H1 (cell line): ENCODE measurements around the gene MPHOSPH9. TPM values are rescaled to one million over a fixed set of nuclear protein-coding genes. Genes with fewer than 3 reads are reported as not detected.

Source experiments
- CTCF ChIA-PET: fragments of 300-600 bp; sonication (Branson Sonifier 250); formaldehyde crosslinking; loops from one replicate; lab custom pipeline; 2021; ENCODE audit not compliant: partially characterized antibody; lab: Charles Lee
- POLR2A ChIA-PET: fragments of 300-600 bp; sonication (Branson Sonifier 250); formaldehyde crosslinking; loops from one replicate; lab custom pipeline; 2021; ENCODE audit warnings: inconsistent platforms; ENCODE audit not compliant: partially characterized antibody; lab: Charles Lee
- DNase-seq, 2 experiments: peaks; one replicate each; pipeline versions ENCODE4 v3.0.0 to v3.0.0-alpha.2; 2010 to 2022; ENCODE audit warnings: low spot score in 2 of 2, low read depth in 1 of 2, mixed read lengths in 1 of 2
- FAIRE-seq: peaks from 2 replicates; lab custom pipeline; 2011; peaks lifted over from hg19 to GRCh38; lab: Jason Lieb, UNC
- H2AFZ ChIP-seq: 2 replicates; pipeline ENCODE4 v1.8.1; 2012; ENCODE audit warnings: low read length, inconsistent platforms
- H2AK5ac ChIP-seq: 2 replicates; pipeline ENCODE4 v1.6.1; 2013; ENCODE audit warnings: low read depth, low read length
- H2BK120ac ChIP-seq: replicated peaks from 2 replicates; pipeline ENCODE3; 2013; ENCODE audit warnings: low read depth, low read length, inconsistent platforms
- H2BK12ac ChIP-seq: 2 replicates; pipeline ENCODE4 v1.6.1; 2013; ENCODE audit warnings: low read depth, low read length
- H2BK15ac ChIP-seq: 2 replicates; pipeline ENCODE4 v1.6.1; 2013; ENCODE audit warnings: low read length
- H2BK20ac ChIP-seq: 2 replicates; pipeline ENCODE4 v1.6.1; 2013; ENCODE audit warnings: low read length
- H2BK5ac ChIP-seq: 2 replicates; pipeline ENCODE4 v1.6.1; 2013; ENCODE audit warnings: low read depth, low read length
- H3K14ac ChIP-seq: 2 replicates; pipeline ENCODE4 v1.6.1; 2013; ENCODE audit warnings: inconsistent platforms; ENCODE audit not compliant: insufficient read length
- H3K18ac ChIP-seq: 2 replicates; pipeline ENCODE4 v1.6.1; 2013; ENCODE audit warnings: low read length; ENCODE audit errors: extremely low read depth
- H3K23ac ChIP-seq: 2 replicates; pipeline ENCODE4 v1.6.1; 2013; ENCODE audit warnings: inconsistent platforms; ENCODE audit not compliant: insufficient read length
- H3K23me2 ChIP-seq: 2 replicates; pipeline ENCODE4 v1.6.1; 2013; ENCODE audit warnings: low read depth, low read length
- H3K27ac ChIP-seq: 2 replicates; pipeline ENCODE4 v1.6.1; 2011; ENCODE audit warnings: low read depth, low read length, inconsistent platforms
- H3K27me3 ChIP-seq, 4 experiments: replicated peaks in 1 of 4; 1 replicate in 1 of 4; 2 replicates in 3 of 4; pipeline versions ENCODE4 v1.6.1 to v1.8.1; 2011 to 2013; ENCODE audit warnings: low read length in 3 of 4, mild to moderate bottlenecking in 3 of 4, inconsistent platforms in 2 of 4, mixed read lengths in 2 of 4, moderate library complexity in 1 of 4; ENCODE audit not compliant: control insufficient read depth in 3 of 4, insufficient read depth in 3 of 4; ENCODE audit errors: extremely low read depth in 1 of 4
- H3K36me3 ChIP-seq, 4 experiments: 2 replicates each; pipeline versions ENCODE4 v1.6.1 to v1.8.1; 2011 to 2013; ENCODE audit warnings: mild to moderate bottlenecking in 4 of 4, low read length in 3 of 4, moderate library complexity in 2 of 4, control low read depth in 1 of 4, inconsistent platforms in 1 of 4; ENCODE audit not compliant: insufficient read depth in 4 of 4, control insufficient read depth in 2 of 4
- H3K4ac ChIP-seq: replicated peaks from 2 replicates; pipeline ENCODE3; 2013; ENCODE audit warnings: low read length, low read depth, mixed read lengths, inconsistent platforms; ENCODE audit not compliant: insufficient read length
- H3K4me1 ChIP-seq, 4 experiments: replicated peaks in 1 of 4; 1 replicate in 1 of 4; 2 replicates in 3 of 4; pipeline versions ENCODE4 v1.6.1 to v1.8.1; 2011 to 2013; ENCODE audit warnings: low read length in 3 of 4, inconsistent platforms in 2 of 4, mixed read lengths in 1 of 4; ENCODE audit not compliant: insufficient read depth in 4 of 4, control insufficient read depth in 3 of 4
- H3K4me2 ChIP-seq, 2 experiments: 2 replicates each; pipeline versions ENCODE4 v1.6.1 to v1.8.1; 2011 to 2013; ENCODE audit warnings: low read depth in 2 of 2, low read length in 2 of 2, control low read depth in 1 of 2, inconsistent platforms in 1 of 2, mild to moderate bottlenecking in 1 of 2; ENCODE audit not compliant: insufficient read depth in 1 of 2
- H3K4me3 ChIP-seq, 4 experiments: fragments of 200-600, 300-600 bp in 1 of 4; sonication (generic), shearing (Covaris generic), sonication (Bioruptor Twin) in 1 of 4; 2 replicates each; pipeline versions ENCODE4 v1.5.1 to v1.8.1; 2011 to 2016; ENCODE audit warnings: low read length in 4 of 4, low read depth in 3 of 4, control low read depth in 2 of 4, inconsistent platforms in 2 of 4, mild to moderate bottlenecking in 2 of 4, mixed read lengths in 1 of 4, moderate library complexity in 1 of 4; ENCODE audit not compliant: insufficient read depth in 2 of 4; ENCODE audit errors: extremely low read depth in 1 of 4
- H3K56ac ChIP-seq: replicated peaks from 2 replicates; pipeline ENCODE3; 2013; ENCODE audit warnings: low read depth, mild to moderate bottlenecking, mixed read lengths, low read length, inconsistent platforms; ENCODE audit not compliant: insufficient read length
- H3K79me1 ChIP-seq: 2 replicates; pipeline ENCODE4 v1.6.1; 2013; ENCODE audit warnings: low read depth, low read length, control low read depth
- H3K79me2 ChIP-seq, 2 experiments: 2 replicates each; pipeline versions ENCODE4 v1.6.1 to v1.8.1; 2012 to 2013; ENCODE audit warnings: low read length in 2 of 2, mild to moderate bottlenecking in 2 of 2, inconsistent platforms in 1 of 2; ENCODE audit not compliant: insufficient read depth in 2 of 2, control insufficient read depth in 1 of 2
- H3K9ac ChIP-seq, 4 experiments: replicated peaks in 1 of 4; 1 replicate in 1 of 4; 2 replicates in 3 of 4; pipeline versions ENCODE4 v1.6.1 to v1.8.1; 2011 to 2013; ENCODE audit warnings: low read depth in 3 of 4, low read length in 3 of 4, control low read depth in 2 of 4, mild to moderate bottlenecking in 2 of 4, moderate library complexity in 2 of 4, inconsistent platforms in 1 of 4; ENCODE audit errors: extremely low read depth in 1 of 4
- H3K9me3 ChIP-seq, 2 experiments: 2 replicates each; pipeline versions ENCODE4 v1.6.1 to v1.8.1; 2012 to 2013; ENCODE audit warnings: mild to moderate bottlenecking in 2 of 2, moderate library complexity in 2 of 2, control low read depth in 1 of 2, inconsistent platforms in 1 of 2, low read depth in 1 of 2, low read length in 1 of 2, mixed read lengths in 1 of 2; ENCODE audit not compliant: insufficient read depth in 2 of 2
- H4K20me1 ChIP-seq, 2 experiments: replicated peaks in 1 of 2; 2 replicates each; pipeline versions ENCODE3 to v1.8.1; 2011 to 2013; ENCODE audit warnings: inconsistent platforms in 2 of 2, low read length in 2 of 2, mild to moderate bottlenecking in 1 of 2; ENCODE audit not compliant: insufficient read depth in 2 of 2, control insufficient read depth in 1 of 2
- H4K5ac ChIP-seq: 2 replicates; pipeline ENCODE4 v1.6.1; 2013; ENCODE audit warnings: low read length, low read depth, mixed read lengths, inconsistent platforms; ENCODE audit not compliant: insufficient read length
- H4K8ac ChIP-seq: 2 replicates; pipeline ENCODE4 v1.8.0; 2013; ENCODE audit warnings: mild to moderate bottlenecking, moderate library complexity, low read length, inconsistent platforms; ENCODE audit not compliant: insufficient read depth; ENCODE audit errors: extremely low read depth
- H4K91ac ChIP-seq: replicated peaks from 2 replicates; pipeline ENCODE3; 2013; ENCODE audit warnings: low read length, mixed read lengths, inconsistent platforms; ENCODE audit not compliant: insufficient read length
- ASH2L ChIP-seq: fragments of 200-600, 300-600 bp; sonication (generic); IDR thresholded peaks from one replicate; pipeline ENCODE4 v1.7.1; 2017; ENCODE audit warnings: low read length
- KDM1A ChIP-seq: fragments of 200-600, 300-600 bp; sonication (generic); IDR thresholded peaks from 2 replicates; pipeline ENCODE4 v1.7.1; 2016; ENCODE audit warnings: mild to moderate bottlenecking, low read length, borderline replicate concordance
- KDM5A ChIP-seq: fragments of 200-600 bp; IDR thresholded peaks from 2 replicates; pipeline ENCODE4 v1.7.1; 2012; ENCODE audit warnings: mild to moderate bottlenecking, low read length, inconsistent platforms, mixed read lengths
- POLR2A ChIP-seq, 2 experiments: IDR thresholded peaks; 1 replicate in 1 of 2; 2 replicates in 1 of 2; pipeline ENCODE4 v1.6.1; 2011; ENCODE audit warnings: low read depth in 2 of 2, low read length in 2 of 2, mild to moderate bottlenecking in 2 of 2; ENCODE audit errors: control extremely low read depth in 1 of 2
- POU5F1 ChIP-seq: IDR thresholded peaks from 2 replicates; pipeline ENCODE4 v1.6.1; 2011; ENCODE audit warnings: low read depth, mild to moderate bottlenecking, low read length, moderate library complexity
- RNF2 ChIP-seq: fragments of 200-900, 300-1000 bp; sonication (generic); IDR thresholded peaks from 2 replicates; pipeline ENCODE4 v1.7.1; 2016; ENCODE audit warnings: borderline replicate concordance, low read depth, mild to moderate bottlenecking, antibody characterized with exemption, low read length; ENCODE audit not compliant: poor library complexity, severe bottlenecking; ENCODE audit errors: missing control alignments
- SP4 ChIP-seq: IDR thresholded peaks from 2 replicates; pipeline ENCODE4 v1.6.1; 2012; ENCODE audit warnings: low read length, inconsistent platforms
- YY1 ChIP-seq: IDR thresholded peaks from 2 replicates; pipeline ENCODE4 v1.6.1; 2011; ENCODE audit warnings: low read depth, mild to moderate bottlenecking, low read length
- WGBS, 2 experiments: shearing (Covaris generic) in 1 of 2; methylation state at CpG; one replicate each; pipeline versions ENCODE4 v1.1.6 to v1.1.7; 2013 to 2015; ENCODE audit warnings: low lambda C conversion rate in 2 of 2, mixed read lengths in 2 of 2, inconsistent platforms in 1 of 2, low coverage in 1 of 2, missing lambda C conversion rate in 1 of 2; ENCODE audit not compliant: insufficient replicate concordance in 2 of 2, insufficient coverage in 1 of 2, insufficient read length in 1 of 2; ENCODE audit errors: extremely low coverage in 1 of 2, missing lambda C conversion rate in 1 of 2; 5-methylcytosine and 5-hydroxymethylcytosine counted together
- polyA plus RNA-seq, 7 experiments: library from polyadenylated mRNA; depleted of rRNA in 3 of 7; stranded (reverse) in 5 of 7; unstranded in 2 of 7; fragments of >200 nt in 5 of 7; fragments of 200-250 nt in 2 of 7; gene quantifications; 1 replicate in 5 of 7; 2 replicates in 1 of 7; 4 replicates in 1 of 7; pipeline versions ENCODE4 v1.2.1 to v1.2.3, GENCODE V29; 2011 to 2013; ENCODE audit warnings: missing spikeins in 2 of 7, mixed read lengths in 2 of 7
- total RNA-seq: library from RNA; stranded (reverse); fragmentation: NEBNext Ultra II Directional; extraction: Animal tissue kit (Norgen Biotek cat#: 25700); gene quantifications from 2 replicates; pipeline ENCODE4 v1.2.1, GENCODE V29; 2021
- TF ChIP-seq, protein P1 (sequence below), 3 experiments: IDR thresholded peaks; 1 replicate in 2 of 3; 2 replicates in 1 of 3; pipeline versions ENCODE4 v1.5.1 to v1.6.1; 2011; ENCODE audit warnings: low read length in 3 of 3, mild to moderate bottlenecking in 3 of 3, inconsistent platforms in 2 of 3, low read depth in 1 of 3, moderate library complexity in 1 of 3; ENCODE audit not compliant: insufficient read depth in 1 of 3; ENCODE audit errors: control extremely low read depth in 1 of 3
- TF ChIP-seq, protein P2 (sequence below): IDR thresholded peaks from 2 replicates; pipeline ENCODE4 v1.6.1; 2011; ENCODE audit warnings: low read length, improper control_type of control experiment

The MPHOSPH9 gene
- total and polyA plus RNA-seq, 2 of the 8 experiments (the other 6 are each of a cell fraction or from before 2014, with no cell fraction given) = 8.8 to 48.8 TPM

DNA sequence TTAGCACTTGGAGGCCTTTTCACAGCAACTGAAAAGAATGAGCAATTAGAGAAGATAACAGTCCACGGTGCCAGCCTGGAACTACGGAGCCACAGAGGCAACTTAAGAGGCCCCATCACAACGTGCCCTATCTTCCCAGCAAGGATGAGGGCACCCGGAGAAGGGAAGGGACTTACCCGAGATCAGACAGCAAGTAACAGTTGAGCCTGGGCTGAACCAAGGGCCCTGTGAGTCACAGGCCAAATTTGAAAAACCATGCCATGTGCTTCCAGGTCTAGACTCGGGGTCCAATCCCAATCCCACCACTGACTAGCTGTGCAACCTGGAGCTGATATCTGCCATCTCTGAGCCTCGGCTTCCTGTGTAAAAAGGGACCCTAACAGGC, 124.3 kb downstream of the MPHOSPH9 start:
- H3K79me2 ChIP-seq = no peaks in the 10 kb centered on the region
- FAIRE-seq (no peak), DNase-seq (no peak)
- no peaks in the 10 kb centered on the region for H3K79me1 ChIP-seq
- no peak overlapping the region for H3K18ac ChIP-seq
- no peak overlapping the region for H4K5ac ChIP-seq
- ChIA-PET CTCF (interaction anchor here (1.0 to 1.8 kb wide), 3 partner anchors 20 to 65 kb away, joined by 3 to 5 read pairs (median 3); no protein-coding TSS in a partner anchor), POLR2A (interaction anchor here (0.6 kb wide), 1 partner anchor 715 kb away, joined by 3 read pairs; no protein-coding TSS in a partner anchor)
- no peaks in the 10 kb centered on the region for H3K36me3 ChIP-seq
- H3K56ac ChIP-seq = no peak overlapping the region
- peaks cover 4 to 15% (median 9%) of the 10 kb centered on the region in 4 experiments; a peak in 5 of 7 replicates for H3K4me1 ChIP-seq
- H4K8ac ChIP-seq = no peak overlapping the region
- 90% methylated on average over 7 of the region's 7 CpGs; no CpG with 5 or more reads in 1 of the 2 experiments for WGBS, 2 experiments
- H3K23ac ChIP-seq = no peak overlapping the region
- no peaks in the 10 kb centered on the region; a peak in 1 of 7 replicates for H3K27me3 ChIP-seq
- no peak overlapping the region for H3K27ac ChIP-seq
- H2BK15ac ChIP-seq = no peak overlapping the region
- no peak overlapping the region for H3K4ac ChIP-seq
- no peak overlapping the region for H3K4me3 ChIP-seq
- no peak overlapping the region for H3K14ac ChIP-seq
- H2BK120ac ChIP-seq = no peak overlapping the region
- no peak overlapping the region for H2BK20ac ChIP-seq
- TF ChIP-seq KDM1A (no peak), YY1 (no peak), POLR2A (IDR thresholded peaks at IDR 0.05; ENCODE audit: control extremely low read depth in 1 of 2, low read depth in 2 of 2, low read length in 2 of 2) (no peak), POU5F1 (no peak), RNF2 (no peak), ASH2L (no peak), KDM5A (no peak), SP4 (no peak)
- TF ChIP-seq, protein P1, sequence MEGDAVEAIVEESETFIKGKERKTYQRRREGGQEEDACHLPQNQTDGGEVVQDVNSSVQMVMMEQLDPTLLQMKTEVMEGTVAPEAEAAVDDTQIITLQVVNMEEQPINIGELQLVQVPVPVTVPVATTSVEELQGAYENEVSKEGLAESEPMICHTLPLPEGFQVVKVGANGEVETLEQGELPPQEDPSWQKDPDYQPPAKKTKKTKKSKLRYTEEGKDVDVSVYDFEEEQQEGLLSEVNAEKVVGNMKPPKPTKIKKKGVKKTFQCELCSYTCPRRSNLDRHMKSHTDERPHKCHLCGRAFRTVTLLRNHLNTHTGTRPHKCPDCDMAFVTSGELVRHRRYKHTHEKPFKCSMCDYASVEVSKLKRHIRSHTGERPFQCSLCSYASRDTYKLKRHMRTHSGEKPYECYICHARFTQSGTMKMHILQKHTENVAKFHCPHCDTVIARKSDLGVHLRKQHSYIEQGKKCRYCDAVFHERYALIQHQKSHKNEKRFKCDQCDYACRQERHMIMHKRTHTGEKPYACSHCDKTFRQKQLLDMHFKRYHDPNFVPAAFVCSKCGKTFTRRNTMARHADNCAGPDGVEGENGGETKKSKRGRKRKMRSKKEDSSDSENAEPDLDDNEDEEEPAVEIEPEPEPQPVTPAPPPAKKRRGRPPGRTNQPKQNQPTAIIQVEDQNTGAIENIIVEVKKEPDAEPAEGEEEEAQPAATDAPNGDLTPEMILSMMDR (IDR thresholded peaks at IDR 0.05; ENCODE audit: control extremely low read depth in 1 of 3, insufficient read depth in 1 of 3, low read depth in 1 of 3, low read length in 3 of 3) = no peak
- TF ChIP-seq, protein P2, sequence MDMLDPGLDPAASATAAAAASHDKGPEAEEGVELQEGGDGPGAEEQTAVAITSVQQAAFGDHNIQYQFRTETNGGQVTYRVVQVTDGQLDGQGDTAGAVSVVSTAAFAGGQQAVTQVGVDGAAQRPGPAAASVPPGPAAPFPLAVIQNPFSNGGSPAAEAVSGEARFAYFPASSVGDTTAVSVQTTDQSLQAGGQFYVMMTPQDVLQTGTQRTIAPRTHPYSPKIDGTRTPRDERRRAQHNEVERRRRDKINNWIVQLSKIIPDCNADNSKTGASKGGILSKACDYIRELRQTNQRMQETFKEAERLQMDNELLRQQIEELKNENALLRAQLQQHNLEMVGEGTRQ = no peak
- no peak overlapping the region for H2AFZ ChIP-seq
- no peak overlapping the region for H2BK5ac ChIP-seq
- H2BK12ac ChIP-seq = peak overlapping the region; percentile 6; the same call in 1 of the 2 replicates
- no peaks in the 10 kb centered on the region for H4K20me1 ChIP-seq
- peak overlapping the region; percentile 39 for H4K91ac ChIP-seq
- H2AK5ac ChIP-seq = no peak overlapping the region
- H3K9me3 ChIP-seq = no peaks in the 10 kb centered on the region
- H3K4me2 ChIP-seq = no peak overlapping the region
- H3K23me2 ChIP-seq = no peaks in the 10 kb centered on the region
- no peak overlapping the region for H3K9ac ChIP-seq
